GM13977 (cell line): ENCODE data around the gene PSMD12.
"Not testable (repeated sequence)": the region's sequence is repeated elsewhere in the genome, so short reads cannot be mapped to it uniquely, and the experiment has no call there.

Experiments
- DNase-seq: peaks from one replicate; pipeline ENCODE4 v3.0.0; 2012; ENCODE audit warnings: low spot score
- CTCF ChIP-seq: IDR thresholded peaks from 2 replicates; pipeline ENCODE4 v1.5.1; 2012; ENCODE audit warnings: mild to moderate bottlenecking, control low read depth; ENCODE audit not compliant: insufficient read depth; ENCODE audit errors: extremely low read depth, missing control alignments
- in situ Hi-C: fragments of 300-500 bp; cut with MboI; formaldehyde crosslinking; loops from one replicate; pipeline ENCODE4 v1.12.0; 2022; ENCODE audit warnings: low sequenced_read_pairs, low pct_unique_long_range_greater_than_20kb, mixed read lengths, inconsistent platforms; ENCODE audit not compliant: unreplicated experiment

The PSMD12 gene

GRCh38 chr17:67326440-67326839 lies 39.9 kb downstream of the PSMD12 start:
- in situ Hi-C loops, result no loop called here
- no peak for TF ChIP-seq CTCF
- no peak for DNase-seq

- in situ Hi-C loops, result no loop called here
- no peak for DNase-seq
- TF ChIP-seq CTCF, result no peak
Measured at GRCh38 chr17:67324330-67324729, 42.0 kb downstream of the PSMD12 start.

- in situ Hi-C loops, result no loop called here
- no peak for DNase-seq
- no peak for TF ChIP-seq CTCF
Measured at GRCh38 chr17:67323445-67323844, 42.9 kb downstream of the PSMD12 start.

GRCh38 chr17:67322042-67322787 lies 44.2 kb downstream of the PSMD12 start:
- DNase-seq, result no peak
- no peak for TF ChIP-seq CTCF
- in situ Hi-C loops, result no loop called here

GRCh38 chr17:67321486-67321885 lies 44.9 kb downstream of the PSMD12 start:
- DNase-seq, in situ Hi-C loops: not testable (repeated sequence)

- no peak for DNase-seq
- TF ChIP-seq CTCF, result no peak
- in situ Hi-C loops, result no loop called here
Measured at GRCh38 chr17:67316781-67317180, 49.6 kb downstream of the PSMD12 start.

- DNase-seq, result no peak
- no peak for TF ChIP-seq CTCF
- in situ Hi-C loops, result no loop called here
Measured at GRCh38 chr17:67315865-67316264, 50.5 kb downstream of the PSMD12 start.
